ENCODE results near the gene FAM124A.

Gene FAM124A

DNA sequence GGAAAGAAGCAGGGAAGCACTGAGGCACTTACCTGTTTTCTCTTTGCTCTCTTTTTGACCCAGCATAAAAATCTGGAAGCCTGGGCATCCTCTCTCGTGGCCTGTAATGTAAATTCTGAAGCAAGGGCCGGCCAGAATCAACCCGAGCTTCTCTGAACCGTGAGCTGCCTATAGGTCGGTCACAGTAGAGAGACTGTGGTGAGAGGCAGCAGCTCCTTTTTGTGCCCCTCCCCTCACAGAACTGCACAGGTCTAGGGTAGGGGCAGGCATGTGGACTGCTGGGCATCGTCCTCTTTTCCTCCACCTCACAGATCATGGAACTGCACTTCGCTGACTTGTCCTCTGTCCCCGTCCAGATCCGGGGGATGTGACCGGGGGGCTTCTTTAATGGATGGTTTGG lies 12.5 kb downstream of the FAM124A start:
- no peak overlapping the region for H3K4me3 ChIP-seq (ENCODE audit: low read length)
- no peak for TF ChIP-seq CTCF (conservative IDR thresholded peaks at IDR 0.05; ENCODE audit: low read length)
- no peak for DNase-seq (ENCODE audit: low read depth)

- DNase-seq (ENCODE audit: low read depth): no peak
These were observed 13.0 kb downstream of the FAM124A start for GRCh38 chr13:51235186-51235585.

DNA sequence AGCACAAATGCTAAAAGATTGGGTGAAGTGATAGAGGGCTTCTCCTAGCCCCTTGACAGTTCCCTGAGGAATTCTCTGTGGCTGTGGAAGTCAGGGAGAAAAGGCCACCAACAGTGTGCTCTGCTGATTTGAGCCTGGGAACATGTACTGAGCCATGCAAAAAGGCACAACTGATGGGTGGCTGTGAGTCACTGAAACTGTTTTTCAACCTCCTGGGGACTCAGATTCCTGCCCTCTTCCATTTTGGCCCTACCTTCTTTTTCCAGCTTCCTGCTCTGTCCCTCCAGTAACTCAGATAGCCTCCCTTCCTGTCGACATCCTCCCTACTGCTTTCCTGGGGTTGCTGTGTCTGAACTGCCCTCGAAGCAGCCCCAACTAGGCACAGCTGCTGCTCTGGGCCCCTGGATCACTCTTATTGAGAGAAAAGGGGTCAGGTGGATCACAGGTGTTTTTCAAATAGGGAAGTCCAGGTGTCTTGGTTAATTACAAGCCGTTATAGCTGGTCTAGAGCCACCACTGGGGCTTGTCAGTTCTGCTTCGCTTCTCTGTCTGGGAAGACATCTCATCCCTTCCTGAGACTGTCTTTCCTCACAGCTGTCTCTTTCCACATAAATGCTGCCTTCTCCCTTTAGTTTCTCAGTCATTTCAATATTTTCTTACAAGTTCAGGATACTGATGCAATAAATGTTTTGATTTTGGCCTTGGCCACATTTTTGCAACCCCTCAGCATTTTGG lies 13.7 kb downstream of the FAM124A start:
- no peak for DNase-seq (ENCODE audit: low read depth)
- H3K4me3 ChIP-seq (ENCODE audit: low read length): no peak overlapping the region
- TF ChIP-seq CTCF (conservative IDR thresholded peaks at IDR 0.05; ENCODE audit: low read length): no peak

More at GRCh38 chr13:51235186-51235585, 13.0 kb downstream of the FAM124A start:
- no peak for TF ChIP-seq CTCF (conservative IDR thresholded peaks at IDR 0.05; ENCODE audit: low read length)
- H3K4me3 ChIP-seq (ENCODE audit: low read length): no peak overlapping the region

- no peak overlapping the region for H3K4me3 ChIP-seq (ENCODE audit: low read length)
- TF ChIP-seq CTCF (conservative IDR thresholded peaks at IDR 0.05; ENCODE audit: low read length): no peak
- DNase-seq (ENCODE audit: low read depth): no peak
These were observed 14.2 kb downstream of the FAM124A start for GRCh38 chr13:51236491-51236792.

DNA sequence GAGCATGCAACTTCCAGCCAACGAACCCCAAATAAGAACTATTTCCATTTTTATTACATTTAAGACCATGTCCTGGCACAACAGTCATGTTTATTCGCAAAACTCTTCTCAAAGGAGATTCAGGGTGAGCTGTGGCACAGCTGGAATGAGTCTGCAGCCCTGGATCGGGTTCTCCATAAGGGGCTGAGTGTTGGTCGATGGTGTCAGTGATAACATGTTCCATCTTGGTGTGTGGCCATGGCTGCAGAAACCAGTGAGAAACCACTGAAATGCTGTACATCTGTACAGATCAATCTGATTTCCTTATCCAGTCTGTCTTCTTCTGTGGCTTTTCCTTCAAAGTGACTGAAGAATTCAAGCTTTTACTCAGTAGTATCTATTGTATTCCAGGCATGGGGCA lies 15.2 kb downstream of the FAM124A start:
- DNase-seq (ENCODE audit: low read depth): no peak
- H3K4me3 ChIP-seq (ENCODE audit: low read length): no peak overlapping the region
- TF ChIP-seq CTCF (conservative IDR thresholded peaks at IDR 0.05; ENCODE audit: low read length): no peak

DNA sequence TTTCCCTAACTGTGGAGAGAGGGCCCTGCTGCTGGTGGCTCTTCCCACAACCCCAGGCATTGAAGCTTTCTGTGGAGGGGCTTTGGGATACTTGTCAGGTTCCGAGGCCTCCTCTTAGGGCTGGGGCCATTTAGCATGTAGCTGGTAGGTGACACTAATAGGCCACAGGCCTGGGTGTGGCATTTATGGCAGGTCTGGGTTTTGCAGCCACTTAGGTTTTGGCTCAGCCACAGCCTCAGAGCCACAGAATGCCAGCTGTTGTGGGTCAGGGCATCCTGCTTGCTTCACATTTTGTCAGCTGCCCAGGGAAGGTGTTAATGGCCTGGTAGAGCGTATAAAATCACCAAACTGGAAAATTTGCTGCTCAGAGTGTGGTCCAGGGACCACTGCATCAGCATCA lies 15.7 kb downstream of the FAM124A start:
- TF ChIP-seq CTCF (conservative IDR thresholded peaks at IDR 0.05; ENCODE audit: low read length): no peak
- no peak for DNase-seq (ENCODE audit: low read depth)
- H3K4me3 ChIP-seq (ENCODE audit: low read length): no peak overlapping the region

DNA sequence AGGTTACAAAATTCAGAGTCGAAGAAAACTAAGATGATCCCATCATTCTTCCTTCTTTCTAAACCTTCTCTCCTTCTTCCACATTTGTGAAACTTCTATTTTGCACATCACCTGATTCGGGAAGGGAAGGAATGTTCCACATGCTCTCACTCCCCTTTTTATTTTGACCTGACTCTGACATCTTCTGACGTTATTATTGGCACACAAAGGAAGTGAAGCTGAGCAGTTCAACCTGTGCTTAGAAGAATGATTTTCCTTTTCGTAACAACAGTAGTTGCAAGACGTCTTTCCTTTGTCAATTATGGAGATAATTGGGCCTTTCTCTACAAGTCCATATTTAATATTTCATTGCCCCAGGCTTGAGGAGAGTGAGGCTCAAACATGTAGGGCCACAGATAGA lies 18.0 kb downstream of the FAM124A start:
- no peak overlapping the region for H3K4me3 ChIP-seq (ENCODE audit: low read length)
- DNase-seq (ENCODE audit: low read depth): no peak
- no peak for TF ChIP-seq CTCF (conservative IDR thresholded peaks at IDR 0.05; ENCODE audit: low read length)

Data from AG10803 (cell line).